Measurements from ENCODE around the gene NOL3.

DNA sequence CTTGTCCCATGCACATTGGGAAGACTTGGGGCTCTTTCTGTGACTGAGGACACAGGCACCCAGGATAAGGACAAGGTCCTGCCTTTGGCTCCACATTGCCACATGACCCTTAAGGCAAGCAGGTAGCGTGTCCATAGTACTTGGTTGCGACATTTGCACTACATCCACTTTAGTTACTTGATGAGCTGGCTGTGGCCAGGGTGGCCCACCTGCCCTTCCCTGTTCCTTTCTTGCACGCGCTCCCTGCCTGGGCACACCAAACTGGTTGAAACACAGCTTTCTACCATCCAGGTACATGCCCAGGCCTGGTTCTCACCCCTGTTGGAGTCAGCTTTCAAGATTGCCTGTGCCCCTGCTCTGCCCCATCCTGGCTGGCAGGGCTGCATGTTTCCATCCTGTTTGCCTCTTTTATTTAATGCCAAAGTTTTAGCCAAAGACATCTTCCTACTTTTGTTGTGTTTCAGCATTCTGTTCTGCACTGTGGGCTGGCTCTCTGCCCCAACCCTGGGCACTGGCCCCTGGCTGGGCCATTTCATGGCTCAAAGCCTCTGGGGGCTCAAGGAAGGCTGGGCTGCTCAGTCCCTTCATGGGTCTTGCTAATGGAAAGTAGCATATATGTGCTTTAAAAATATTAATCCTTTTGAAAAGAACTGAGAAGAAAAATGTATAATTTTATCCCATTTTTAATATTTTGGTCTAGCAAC, 22.7 kb upstream of the NOL3 start:
- TF ChIP-seq, protein P1, sequence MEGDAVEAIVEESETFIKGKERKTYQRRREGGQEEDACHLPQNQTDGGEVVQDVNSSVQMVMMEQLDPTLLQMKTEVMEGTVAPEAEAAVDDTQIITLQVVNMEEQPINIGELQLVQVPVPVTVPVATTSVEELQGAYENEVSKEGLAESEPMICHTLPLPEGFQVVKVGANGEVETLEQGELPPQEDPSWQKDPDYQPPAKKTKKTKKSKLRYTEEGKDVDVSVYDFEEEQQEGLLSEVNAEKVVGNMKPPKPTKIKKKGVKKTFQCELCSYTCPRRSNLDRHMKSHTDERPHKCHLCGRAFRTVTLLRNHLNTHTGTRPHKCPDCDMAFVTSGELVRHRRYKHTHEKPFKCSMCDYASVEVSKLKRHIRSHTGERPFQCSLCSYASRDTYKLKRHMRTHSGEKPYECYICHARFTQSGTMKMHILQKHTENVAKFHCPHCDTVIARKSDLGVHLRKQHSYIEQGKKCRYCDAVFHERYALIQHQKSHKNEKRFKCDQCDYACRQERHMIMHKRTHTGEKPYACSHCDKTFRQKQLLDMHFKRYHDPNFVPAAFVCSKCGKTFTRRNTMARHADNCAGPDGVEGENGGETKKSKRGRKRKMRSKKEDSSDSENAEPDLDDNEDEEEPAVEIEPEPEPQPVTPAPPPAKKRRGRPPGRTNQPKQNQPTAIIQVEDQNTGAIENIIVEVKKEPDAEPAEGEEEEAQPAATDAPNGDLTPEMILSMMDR (conservative IDR thresholded peaks at IDR 0.05), result no peak
- no peak for TF ChIP-seq EZH2 (IDR thresholded peaks at IDR 0.05; ENCODE audit: low read depth)

Data from PC-9 (cell line).